Measurements from ENCODE around the gene METRNL.

The METRNL gene

DNA sequence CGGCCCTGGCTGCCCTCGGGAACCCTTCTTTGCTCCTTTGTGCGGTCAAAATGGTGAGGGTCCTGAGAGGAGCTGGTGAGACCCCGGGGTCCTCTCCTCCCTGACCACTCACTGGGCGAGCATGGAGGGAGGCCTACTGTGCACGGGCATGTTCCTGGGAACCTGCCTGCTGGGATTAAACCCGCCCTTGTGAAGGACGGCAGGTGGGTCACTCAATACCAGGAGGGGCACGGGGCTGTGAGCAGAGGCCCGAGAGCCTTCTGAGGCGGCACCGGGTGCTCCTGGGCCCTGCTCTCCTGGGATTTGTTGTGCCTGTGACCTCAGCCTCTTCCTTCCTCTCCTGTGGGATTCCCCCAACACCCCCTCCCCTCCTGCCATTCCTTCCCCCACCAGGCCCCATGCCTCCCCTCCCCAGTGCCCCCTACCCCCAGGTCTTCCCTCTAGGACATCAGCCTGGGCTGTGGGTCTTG lies 19.7 kb downstream of the METRNL start:
- TF ChIP-seq, protein P1, sequence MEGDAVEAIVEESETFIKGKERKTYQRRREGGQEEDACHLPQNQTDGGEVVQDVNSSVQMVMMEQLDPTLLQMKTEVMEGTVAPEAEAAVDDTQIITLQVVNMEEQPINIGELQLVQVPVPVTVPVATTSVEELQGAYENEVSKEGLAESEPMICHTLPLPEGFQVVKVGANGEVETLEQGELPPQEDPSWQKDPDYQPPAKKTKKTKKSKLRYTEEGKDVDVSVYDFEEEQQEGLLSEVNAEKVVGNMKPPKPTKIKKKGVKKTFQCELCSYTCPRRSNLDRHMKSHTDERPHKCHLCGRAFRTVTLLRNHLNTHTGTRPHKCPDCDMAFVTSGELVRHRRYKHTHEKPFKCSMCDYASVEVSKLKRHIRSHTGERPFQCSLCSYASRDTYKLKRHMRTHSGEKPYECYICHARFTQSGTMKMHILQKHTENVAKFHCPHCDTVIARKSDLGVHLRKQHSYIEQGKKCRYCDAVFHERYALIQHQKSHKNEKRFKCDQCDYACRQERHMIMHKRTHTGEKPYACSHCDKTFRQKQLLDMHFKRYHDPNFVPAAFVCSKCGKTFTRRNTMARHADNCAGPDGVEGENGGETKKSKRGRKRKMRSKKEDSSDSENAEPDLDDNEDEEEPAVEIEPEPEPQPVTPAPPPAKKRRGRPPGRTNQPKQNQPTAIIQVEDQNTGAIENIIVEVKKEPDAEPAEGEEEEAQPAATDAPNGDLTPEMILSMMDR (IDR thresholded peaks at IDR 0.05; ENCODE audit: control extremely low read depth, extremely low read depth, low read depth, missing control alignments), result no peak
- no peak for DNase-seq (ENCODE audit: extremely low spot score)
- ChIA-PET CTCF (no interaction called here), POLR2A (no interaction called here)

DNA sequence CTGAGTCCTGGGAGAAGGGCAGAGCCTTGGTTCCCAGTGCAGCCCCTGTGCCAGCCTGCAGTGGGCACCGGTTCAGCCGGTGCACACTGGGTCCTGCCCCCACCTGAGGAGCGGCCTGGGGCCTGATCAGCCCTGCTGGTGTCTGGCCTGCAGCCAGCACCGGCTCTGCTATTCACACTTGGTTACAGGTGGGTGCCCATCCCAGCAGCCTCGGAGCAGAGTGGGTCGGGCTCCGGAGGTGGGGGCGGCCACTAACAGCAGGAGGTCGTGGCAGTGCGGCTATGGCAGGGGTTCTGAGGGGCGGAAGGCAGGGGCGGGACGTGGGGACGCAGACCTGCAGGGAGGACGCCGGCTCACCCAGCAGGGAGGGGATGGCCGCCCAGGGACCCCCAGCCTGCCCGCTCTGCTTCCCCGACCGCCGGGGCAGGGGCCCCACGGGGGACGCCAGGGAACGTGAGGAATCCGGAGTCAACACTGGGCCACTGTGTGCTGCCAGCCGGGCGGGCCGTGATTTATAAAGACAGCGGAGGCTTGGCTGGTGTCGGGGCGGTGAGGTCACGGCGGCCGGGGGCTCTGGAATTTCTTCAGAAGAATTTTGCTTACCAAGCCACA lies 20.3 kb downstream of the METRNL start:
- POLR2A ChIA-PET, result no interaction called here
- CTCF ChIA-PET, result no interaction called here
- TF ChIP-seq, protein P1 (IDR thresholded peaks at IDR 0.05; ENCODE audit: control extremely low read depth, extremely low read depth, low read depth, missing control alignments), result no peak
- no peak for DNase-seq (ENCODE audit: extremely low spot score)

DNA sequence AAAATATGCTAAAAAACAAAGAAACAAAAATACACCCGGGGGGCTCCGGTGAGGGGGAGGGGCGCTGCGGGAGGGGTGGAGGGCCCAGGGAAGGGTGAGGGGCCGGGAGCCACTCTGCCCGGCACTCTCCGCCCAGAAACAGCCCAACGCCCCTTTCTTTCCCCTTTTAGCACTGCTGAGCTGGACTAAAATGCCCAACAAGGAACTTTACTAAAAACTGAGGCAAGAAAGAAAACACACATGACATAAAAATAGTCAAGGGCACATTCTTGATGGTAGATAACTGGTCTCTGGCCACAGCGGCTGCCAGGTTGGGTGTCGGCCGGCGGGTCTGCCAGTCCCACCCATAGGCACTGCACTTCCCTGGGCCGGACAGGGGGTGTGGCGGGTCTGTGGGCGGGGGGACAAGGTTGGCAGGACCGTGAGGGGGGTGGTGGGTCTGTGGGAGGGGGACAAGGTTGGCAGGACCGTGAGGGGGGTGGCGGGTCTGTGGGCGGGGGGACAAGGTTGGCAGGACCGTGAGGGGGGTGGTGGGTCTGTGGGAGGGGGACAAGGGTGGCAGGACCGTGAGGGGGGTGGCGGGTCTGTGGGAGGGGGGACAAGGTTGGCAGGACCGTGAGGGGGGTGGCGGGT lies 20.9 kb downstream of the METRNL start:
- CTCF ChIA-PET, result no interaction called here
- TF ChIP-seq, protein P1 (IDR thresholded peaks at IDR 0.05; ENCODE audit: control extremely low read depth, extremely low read depth, low read depth, missing control alignments), result no peak
- POLR2A ChIA-PET, result no interaction called here
- DNase-seq (ENCODE audit: extremely low spot score), result no peak

DNA sequence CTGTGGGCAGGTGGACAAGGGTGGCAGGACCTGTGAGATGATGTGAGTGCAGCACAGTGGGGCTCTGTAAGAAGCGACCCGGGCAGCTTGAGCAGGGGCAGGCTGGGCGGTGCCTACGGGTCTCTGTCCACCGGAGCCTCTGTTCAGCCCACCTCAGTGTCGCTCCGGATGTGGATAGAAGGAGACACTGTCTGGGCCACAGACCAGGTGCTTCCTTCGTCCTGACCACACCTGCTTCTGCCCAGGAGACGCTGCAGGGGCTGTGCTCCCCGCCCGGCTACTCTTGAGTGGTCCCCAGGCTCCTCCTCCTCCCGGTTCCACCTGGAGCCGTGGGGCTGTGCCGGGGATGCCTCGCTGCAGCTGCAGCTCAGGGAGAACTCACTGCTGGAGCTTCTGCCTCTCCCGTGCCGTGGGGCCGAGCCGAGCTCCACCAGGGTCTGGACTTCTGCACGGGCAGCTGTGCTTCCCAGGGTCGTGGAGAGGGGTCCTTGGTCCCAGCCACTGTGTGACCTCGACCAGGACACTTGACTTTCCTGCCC lies 21.5 kb downstream of the METRNL start:
- ChIA-PET POLR2A (no interaction called here), CTCF (no interaction called here)
- TF ChIP-seq, protein P1 (IDR thresholded peaks at IDR 0.05; ENCODE audit: control extremely low read depth, extremely low read depth, low read depth, missing control alignments), result no peak
- DNase-seq (ENCODE audit: extremely low spot score), result no peak

DNA sequence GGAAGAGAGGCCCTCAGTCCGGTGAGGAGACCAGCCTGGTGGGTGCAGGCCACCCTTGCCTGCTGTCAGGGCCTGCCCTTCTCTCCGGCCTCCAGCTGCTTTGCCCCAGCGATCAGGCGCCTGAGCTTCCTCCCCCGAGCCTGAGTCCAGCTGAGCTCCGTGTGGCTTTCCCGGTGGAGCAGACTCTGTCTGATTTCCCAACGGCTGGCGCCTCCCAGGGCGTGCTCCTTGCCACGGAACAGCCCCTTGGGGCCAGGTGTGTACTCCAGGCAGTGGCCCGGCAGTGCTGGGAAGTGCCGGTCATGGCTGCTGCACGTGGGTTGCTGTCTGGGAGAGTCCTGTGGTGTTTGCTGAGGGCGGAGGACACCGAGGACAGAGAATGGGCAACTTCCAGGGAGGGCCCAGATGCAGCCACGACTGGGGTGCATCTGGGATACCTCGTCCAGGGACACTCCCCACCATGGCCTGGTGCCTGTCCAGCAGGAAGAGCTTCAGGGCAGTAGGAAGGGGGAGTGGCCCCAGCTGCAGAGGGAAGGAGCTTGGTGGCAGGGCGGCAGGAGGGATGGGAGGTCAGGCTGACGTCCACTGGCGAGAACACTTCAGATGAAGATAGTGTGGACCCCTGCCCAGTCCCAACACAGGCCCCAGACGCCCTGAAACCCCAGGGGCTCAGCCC lies 22.5 kb downstream of the METRNL start:
- TF ChIP-seq, protein P1 (IDR thresholded peaks at IDR 0.05; ENCODE audit: control extremely low read depth, extremely low read depth, low read depth, missing control alignments), result no peak
- POLR2A ChIA-PET, result no interaction called here
- no peak for DNase-seq (ENCODE audit: extremely low spot score)
- CTCF ChIA-PET, result no interaction called here

DNA sequence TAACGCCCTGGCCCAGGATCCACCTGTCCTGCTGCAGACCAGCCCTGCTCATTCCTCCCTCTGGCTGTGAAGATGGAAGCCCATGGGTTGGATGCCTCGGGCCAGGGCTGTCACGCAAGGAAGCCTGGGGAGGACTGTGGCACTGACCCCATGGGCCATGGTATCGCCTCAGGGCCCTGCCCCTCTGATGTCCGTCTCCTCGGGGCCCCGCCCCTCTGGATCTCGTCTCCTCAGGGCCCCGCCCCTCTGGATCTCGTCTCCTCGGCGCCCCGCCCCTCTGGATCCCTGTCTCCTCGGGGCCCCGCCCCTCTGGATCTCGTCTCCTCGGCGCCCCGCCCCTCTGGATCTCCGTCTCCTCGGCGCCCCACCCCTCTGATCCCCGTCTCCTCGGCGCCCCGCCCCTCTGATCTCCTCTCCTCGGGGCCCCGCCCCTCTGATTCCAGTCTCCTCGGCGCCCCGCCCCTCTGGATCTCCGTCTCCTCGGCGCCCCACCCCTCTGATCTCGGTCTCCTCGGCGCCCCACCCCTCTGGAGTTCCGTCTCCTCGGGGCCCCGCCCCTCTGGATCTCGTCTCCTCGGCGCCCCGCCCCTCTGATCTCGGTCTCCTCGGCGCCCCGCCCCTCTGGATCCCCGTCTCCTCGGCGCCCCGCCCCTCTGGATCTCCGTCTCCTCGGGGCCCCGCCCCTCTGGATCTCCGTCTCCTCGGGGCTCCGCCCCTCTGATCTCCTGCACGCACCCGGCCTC lies 24.0 kb downstream of the METRNL start:
- ChIA-PET POLR2A (no interaction called here), CTCF (no interaction called here)
- DNase-seq (ENCODE audit: extremely low spot score), result no peak
- TF ChIP-seq, protein P1 (IDR thresholded peaks at IDR 0.05; ENCODE audit: control extremely low read depth, extremely low read depth, low read depth, missing control alignments), result no peak

Measured in GM10248 (cell line).